ENCODE data around the gene PRRT3. TPM values are rescaled to one million over a fixed set of nuclear protein-coding genes. Genes with fewer than 3 reads are reported as not detected.
A peak's percentile ranks its signal among the peaks of the same experiment; 100 is the strongest.

Gene PRRT3
- total RNA-seq, 4 donors from 2014 or later, result 1.1 to 2.8 (median 1.3) TPM

DNA sequence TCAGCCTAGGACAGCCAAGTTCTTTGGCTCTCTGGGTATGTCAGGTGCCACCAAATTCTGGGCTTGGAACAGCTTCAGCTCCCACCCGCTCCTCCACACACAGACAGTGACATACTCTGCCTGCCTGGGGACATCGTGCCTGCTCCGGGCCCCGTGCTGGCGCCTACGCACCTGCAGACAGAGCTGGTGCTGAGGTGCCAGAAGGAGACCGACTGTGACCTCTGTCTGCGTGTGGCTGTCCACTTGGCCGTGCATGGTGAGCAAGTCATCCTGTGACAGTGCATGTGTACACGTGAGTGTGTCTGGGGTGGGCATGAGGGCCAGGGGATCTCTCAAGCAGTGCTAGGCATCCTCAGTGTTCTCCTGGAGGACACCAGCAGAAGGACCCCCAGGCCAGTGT is 34.4 kb downstream of the PRRT3 start:
- no peak for DNase-seq (ENCODE audit: low spot score)
- ATAC-seq (ENCODE audit: low FRiP score), result no peak
- TF ChIP-seq, protein P1, sequence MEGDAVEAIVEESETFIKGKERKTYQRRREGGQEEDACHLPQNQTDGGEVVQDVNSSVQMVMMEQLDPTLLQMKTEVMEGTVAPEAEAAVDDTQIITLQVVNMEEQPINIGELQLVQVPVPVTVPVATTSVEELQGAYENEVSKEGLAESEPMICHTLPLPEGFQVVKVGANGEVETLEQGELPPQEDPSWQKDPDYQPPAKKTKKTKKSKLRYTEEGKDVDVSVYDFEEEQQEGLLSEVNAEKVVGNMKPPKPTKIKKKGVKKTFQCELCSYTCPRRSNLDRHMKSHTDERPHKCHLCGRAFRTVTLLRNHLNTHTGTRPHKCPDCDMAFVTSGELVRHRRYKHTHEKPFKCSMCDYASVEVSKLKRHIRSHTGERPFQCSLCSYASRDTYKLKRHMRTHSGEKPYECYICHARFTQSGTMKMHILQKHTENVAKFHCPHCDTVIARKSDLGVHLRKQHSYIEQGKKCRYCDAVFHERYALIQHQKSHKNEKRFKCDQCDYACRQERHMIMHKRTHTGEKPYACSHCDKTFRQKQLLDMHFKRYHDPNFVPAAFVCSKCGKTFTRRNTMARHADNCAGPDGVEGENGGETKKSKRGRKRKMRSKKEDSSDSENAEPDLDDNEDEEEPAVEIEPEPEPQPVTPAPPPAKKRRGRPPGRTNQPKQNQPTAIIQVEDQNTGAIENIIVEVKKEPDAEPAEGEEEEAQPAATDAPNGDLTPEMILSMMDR (IDR thresholded peaks at IDR 0.05), result no peak

GRCh38 chr3:9916734-9917680 is 35.2 kb downstream of the PRRT3 start, which contains the start of gene IL17RC:
Gene IL17RC, plus strand, starts transcription at chr3:9917098. Its CDS starts 218 bp downstream, at chr3:9917316.
- TF ChIP-seq, protein P1 (IDR thresholded peaks at IDR 0.05), result no peak
- ATAC-seq (ENCODE audit: low FRiP score) (peak; percentile 95), DNase-seq (ENCODE audit: low spot score) (peak; percentile 56)

DNA sequence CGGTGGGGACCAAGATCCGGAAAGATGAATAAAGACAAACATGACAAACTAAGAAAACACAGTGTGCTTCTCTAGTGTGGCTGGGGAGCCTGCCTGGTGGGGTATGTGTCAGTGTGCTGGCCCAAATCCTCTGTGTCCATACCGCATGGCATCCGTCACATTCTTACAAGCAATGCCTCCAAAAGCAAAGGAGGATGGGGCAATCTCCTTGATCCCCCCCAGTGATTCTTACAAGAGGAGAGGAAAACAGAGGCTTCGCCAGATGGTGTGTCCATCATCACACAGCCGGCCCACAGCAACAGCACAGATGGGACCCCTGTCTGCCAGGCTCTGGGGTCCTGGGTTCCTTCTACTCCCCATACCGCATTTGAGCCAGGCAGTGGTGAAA is 35.9 kb downstream of the PRRT3 start:
- ATAC-seq (ENCODE audit: low FRiP score) (peak; percentile 39), DNase-seq (ENCODE audit: low spot score) (no peak)
- TF ChIP-seq, protein P1 (IDR thresholded peaks at IDR 0.05), result no peak

- DNase-seq (ENCODE audit: low spot score), result no peak
- TF ChIP-seq, protein P1 (IDR thresholded peaks at IDR 0.05), result no peak
- ATAC-seq (ENCODE audit: low FRiP score), result peak; percentile 39
Measured at GRCh38 chr3:9915254-9916141, 36.7 kb downstream of the PRRT3 start.

- ATAC-seq (ENCODE audit: low FRiP score) (no peak), DNase-seq (ENCODE audit: low spot score) (no peak)
- TF ChIP-seq, protein P1 (IDR thresholded peaks at IDR 0.05), result no peak
Measured at GRCh38 chr3:9914559-9915253, 37.5 kb downstream of the PRRT3 start.

GRCh38 chr3:9914011-9914410 is 38.2 kb downstream of the PRRT3 start:
- DNase-seq (ENCODE audit: low spot score) (no peak), ATAC-seq (ENCODE audit: low FRiP score) (no peak)
- TF ChIP-seq, protein P1 (IDR thresholded peaks at IDR 0.05), result no peak

Data from omental fat pad (tissue), 4 donors.